ENCODE data around the gene AFAP1.

Gene AFAP1

GRCh38 chr4:7767966-7768365 lies 171.7 kb downstream of the AFAP1 start:
- no peak overlapping the region for H3K4me3 ChIP-seq (replicated peaks in 1 of 2; ENCODE audit: low read depth in 2 of 2, low read length in 2 of 2)
- no peak for DNase-seq (ENCODE audit: low read depth in 2 of 2)
- TF ChIP-seq CTCF (IDR thresholded peaks at IDR 0.05; ENCODE audit: low read depth, low read length): no peak

- no peak for TF ChIP-seq CTCF (IDR thresholded peaks at IDR 0.05; ENCODE audit: low read depth, low read length)
- no peak overlapping the region for H3K4me3 ChIP-seq (replicated peaks in 1 of 2; ENCODE audit: low read depth in 2 of 2, low read length in 2 of 2)
- no peak for DNase-seq (ENCODE audit: low read depth in 2 of 2)
Observed at GRCh38 chr4:7767526-7767925, 172.1 kb downstream of the AFAP1 start.

GRCh38 chr4:7766661-7767345 lies 172.9 kb downstream of the AFAP1 start:
- no peak overlapping the region for H3K4me3 ChIP-seq (replicated peaks in 1 of 2; ENCODE audit: low read depth in 2 of 2, low read length in 2 of 2)
- TF ChIP-seq CTCF (IDR thresholded peaks at IDR 0.05; ENCODE audit: low read depth, low read length): no peak
- no peak for DNase-seq (ENCODE audit: low read depth in 2 of 2)

GRCh38 chr4:7766086-7766485 lies 173.6 kb downstream of the AFAP1 start:
- DNase-seq (ENCODE audit: low read depth in 2 of 2): no peak
- TF ChIP-seq CTCF (IDR thresholded peaks at IDR 0.05; ENCODE audit: low read depth, low read length): no peak
- H3K4me3 ChIP-seq (replicated peaks in 1 of 2; ENCODE audit: low read depth in 2 of 2, low read length in 2 of 2): no peak overlapping the region

GRCh38 chr4:7765666-7766065 lies 174.0 kb downstream of the AFAP1 start:
- no peak overlapping the region for H3K4me3 ChIP-seq (replicated peaks in 1 of 2; ENCODE audit: low read depth in 2 of 2, low read length in 2 of 2)
- DNase-seq (ENCODE audit: low read depth in 2 of 2): no peak
- TF ChIP-seq CTCF (IDR thresholded peaks at IDR 0.05; ENCODE audit: low read depth, low read length): no peak

- no peak overlapping the region for H3K4me3 ChIP-seq (replicated peaks in 1 of 2; ENCODE audit: low read depth in 2 of 2, low read length in 2 of 2)
- no peak for DNase-seq (ENCODE audit: low read depth in 2 of 2)
- no peak for TF ChIP-seq CTCF (IDR thresholded peaks at IDR 0.05; ENCODE audit: low read depth, low read length)
Observed at GRCh38 chr4:7764466-7764865, 175.2 kb downstream of the AFAP1 start.

- TF ChIP-seq CTCF (IDR thresholded peaks at IDR 0.05; ENCODE audit: low read depth, low read length): no peak
- no peak overlapping the region for H3K4me3 ChIP-seq (replicated peaks in 1 of 2; ENCODE audit: low read depth in 2 of 2, low read length in 2 of 2)
- DNase-seq (ENCODE audit: low read depth in 2 of 2): peak in 1 of 2 donors; percentile 57
Observed at GRCh38 chr4:7763788-7764187, 175.9 kb downstream of the AFAP1 start.
